DOHH2 (cell line): ENCODE results near the gene TARM1.

Experiments
- H3F3A ChIP-seq: fragments of 200-600 bp; sonication (generic), shearing (Covaris generic); 2 replicates; pipeline ENCODE4 v1.6.0; 2016; ENCODE audit warnings: antibody characterized with exemption, mild to moderate bottlenecking; ENCODE audit not compliant: control insufficient read depth, insufficient read depth
- H3K27ac ChIP-seq: fragments of 200-600 bp; sonication (generic); 2 replicates; pipeline ENCODE4 v1.5.1; 2014; ENCODE audit warnings: low read depth, mild to moderate bottlenecking, low read length, moderate library complexity
- H3K27me3 ChIP-seq: fragments of 200-600 bp; sonication (generic); 2 replicates; pipeline ENCODE4 v1.6.1; 2014; ENCODE audit warnings: mild to moderate bottlenecking, low read length, mixed read lengths; ENCODE audit not compliant: control insufficient read depth
- H3K36me3 ChIP-seq: fragments of 200-600 bp; sonication (generic); 2 replicates; pipeline ENCODE4 v1.6.1; 2014; ENCODE audit warnings: mild to moderate bottlenecking, low read length, moderate library complexity, mixed read lengths; ENCODE audit not compliant: control insufficient read depth
- H3K4me1 ChIP-seq: fragments of 200-600 bp; sonication (generic); 2 replicates; pipeline ENCODE4 v1.6.1; 2014; ENCODE audit warnings: mild to moderate bottlenecking, low read length, mixed read lengths; ENCODE audit not compliant: control insufficient read depth
- H3K4me2 ChIP-seq: fragments of 200-600 bp; sonication (generic); 2 replicates; pipeline ENCODE4 v1.6.0; 2014; ENCODE audit warnings: mild to moderate bottlenecking, low read length, moderate library complexity
- H3K4me3 ChIP-seq: fragments of 200-600 bp; sonication (generic); 2 replicates; pipeline ENCODE4 v1.5.1; 2014; ENCODE audit warnings: mild to moderate bottlenecking, low read length, mixed read lengths
- H3K79me2 ChIP-seq: fragments of 200-600 bp; sonication (generic); 2 replicates; pipeline ENCODE4 v1.6.1; 2014; ENCODE audit warnings: mild to moderate bottlenecking, low read length, mixed read lengths; ENCODE audit not compliant: control insufficient read depth
- H3K9me2 ChIP-seq: fragments of 200-600 bp; sonication (generic); replicated peaks from 2 replicates; pipeline ENCODE4 v1.6.1; 2014; ENCODE audit warnings: mild to moderate bottlenecking, low read length, mixed read lengths; ENCODE audit not compliant: control insufficient read depth
- H3K9me3 ChIP-seq: fragments of 200-600 bp; sonication (generic); 2 replicates; pipeline ENCODE4 v1.6.1; 2014; ENCODE audit warnings: antibody characterized with exemption, low read length, mixed read lengths; ENCODE audit not compliant: control insufficient read depth, insufficient read depth
- H4K20me1 ChIP-seq: fragments of 200-600 bp; sonication (generic); 2 replicates; pipeline ENCODE4 v1.6.0; 2014; ENCODE audit warnings: low read depth, mild to moderate bottlenecking, antibody characterized with exemption, low read length, moderate library complexity; ENCODE audit not compliant: control insufficient read depth, insufficient read depth
- CTCF ChIP-seq: fragments of 200-600 bp; sonication (generic); IDR thresholded peaks from one replicate; pipeline ENCODE4 v1.5.1; 2014; ENCODE audit warnings: antibody characterized with exemption, mild to moderate bottlenecking, low read depth, low read length; ENCODE audit not compliant: poor library complexity, severe bottlenecking
- EZH2phosphoT487 ChIP-seq: fragments of 200-600 bp; sonication (generic); IDR thresholded peaks from 2 replicates; pipeline ENCODE4 v1.6.1; 2017; ENCODE audit warnings: borderline replicate concordance, mild to moderate bottlenecking, antibody characterized with exemption, low read length, moderate library complexity, mixed read lengths

The TARM1 gene

DNA sequence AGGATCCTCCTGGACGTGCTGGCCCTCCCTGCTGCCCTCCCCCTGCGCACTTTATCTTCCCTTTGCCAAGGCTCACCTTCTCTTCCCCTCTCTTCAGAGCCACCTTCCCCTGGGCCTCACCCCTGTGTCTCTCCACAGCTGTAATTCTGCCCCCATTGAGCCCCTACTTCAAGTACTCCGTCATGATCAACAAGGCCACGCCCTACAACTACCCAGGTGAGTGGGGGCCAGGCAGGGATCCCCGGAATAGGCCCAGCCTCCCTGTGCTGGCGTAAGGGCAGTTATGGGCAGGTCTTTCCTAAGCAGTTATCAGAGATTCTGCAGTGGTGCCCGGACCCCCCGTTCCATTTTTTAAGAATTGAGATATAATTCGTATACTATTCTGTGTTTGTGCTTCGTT is 24.6 kb upstream of the TARM1 start:
- H3K36me3 ChIP-seq, result peaks cover 57% of the 10 kb centered on the region
- H3K4me1 ChIP-seq, result peaks cover 17% of the 10 kb centered on the region
- H3F3A ChIP-seq, result 0 out of 2 replicates have a peak, but pooled peaks cover 2% of the 10 kb centered on the region
- H3K79me2 ChIP-seq, result peaks cover 35% of the 10 kb centered on the region
- no peaks in the 10 kb centered on the region for H4K20me1 ChIP-seq
- TF ChIP-seq CTCF (no peak), EZH2phosphoT487 (no peak)
- H3K4me3 ChIP-seq, result no peak overlapping the region
- H3K27me3 ChIP-seq, result no peaks in the 10 kb centered on the region
- H3K9me2 ChIP-seq, result no peaks in the 10 kb centered on the region
- H3K4me2 ChIP-seq, result no peak overlapping the region
- no peak overlapping the region for H3K27ac ChIP-seq
- H3K9me3 ChIP-seq, result no peaks in the 10 kb centered on the region

DNA sequence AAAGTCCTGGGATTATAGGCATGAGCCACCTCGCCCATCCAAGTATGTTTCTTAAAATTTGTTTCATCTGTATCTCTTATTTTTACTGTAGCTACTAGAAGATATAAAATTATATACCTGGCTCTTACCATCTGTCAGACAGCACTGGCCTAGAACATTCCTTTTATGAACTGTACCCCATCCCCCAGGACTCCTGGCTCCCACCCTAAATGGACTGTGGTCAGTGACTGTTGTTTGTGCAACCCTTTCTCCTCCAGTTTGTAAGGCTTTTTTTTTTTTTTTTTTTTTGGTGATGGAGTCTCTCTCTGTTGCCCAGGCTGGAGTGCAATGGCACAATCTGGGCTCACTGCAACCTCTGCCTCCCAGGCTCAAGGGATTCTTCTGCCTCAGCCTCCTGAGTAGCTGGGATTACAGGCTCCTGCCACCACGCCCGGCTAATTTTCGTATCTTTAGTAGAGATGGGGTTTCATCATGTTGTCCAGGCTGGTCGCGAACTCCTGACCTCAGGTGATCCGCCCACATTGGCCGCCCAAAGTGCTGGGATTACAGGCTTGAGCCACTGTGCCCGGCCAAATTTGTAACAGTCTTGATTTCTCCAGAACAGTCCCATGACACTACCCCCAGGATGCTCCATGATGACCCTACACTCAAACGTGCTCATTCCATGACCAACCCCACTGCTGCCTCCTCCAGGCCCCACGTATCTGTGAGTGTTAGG is 24.0 kb upstream of the TARM1 start:
- TF ChIP-seq EZH2phosphoT487 (no peak), CTCF (no peak)

GRCh38 chr19:54102421-54103169 is 21.4 kb upstream of the TARM1 start, which contains the start of gene NDUFA3:
Gene NDUFA3, plus strand, starts transcription at chr19:54102855. Its CDS starts 24 bp downstream, at chr19:54102879.
- Histone ChIP-seq H3F3A (peaks cover 6% of the 10 kb centered on the region; the same call in 1 of the 2 replicates), H3K9me2 (no peaks in the 10 kb centered on the region), H3K36me3 (peaks cover 28% of the 10 kb centered on the region), H4K20me1 (no peaks in the 10 kb centered on the region), H3K9me3 (no peaks in the 10 kb centered on the region), H3K4me2 (peak within 1 kb of the TSS; percentile 86), H3K27me3 (no peaks in the 10 kb centered on the region), H3K79me2 (peaks cover 31% of the 10 kb centered on the region), H3K27ac (peak within 1 kb of the TSS; percentile 31; the same call in 1 of the 2 replicates), H3K4me1 (peaks cover 17% of the 10 kb centered on the region), H3K4me3 (peak within 1 kb of the TSS; percentile 97)
- TF ChIP-seq CTCF (no peak), EZH2phosphoT487 (no peak)

More for the DNA sequence above, 24.0 kb upstream of the TARM1 start:
- Histone ChIP-seq H4K20me1 (no peaks in the 10 kb centered on the region), H3K4me2 (no peak overlapping the region), H3K79me2 (peaks cover 34% of the 10 kb centered on the region), H3K36me3 (peaks cover 52% of the 10 kb centered on the region), H3K4me3 (no peak overlapping the region), H3K9me2 (no peaks in the 10 kb centered on the region), H3K27me3 (no peaks in the 10 kb centered on the region), H3K9me3 (no peaks in the 10 kb centered on the region), H3F3A (0 out of 2 replicates have a peak, but pooled peaks cover 2% of the 10 kb centered on the region), H3K4me1 (peaks cover 17% of the 10 kb centered on the region), H3K27ac (no peak overlapping the region)
